Testis (tissue), 2 donors: ENCODE measurements around the gene CSMD2.

Experiments
- CTCF ChIP-seq, 3 experiments: fragments of 450-650 bp in 2 of 3; fragments of 200-600 bp in 1 of 3; sonication (generic) in 1 of 3; IDR thresholded peaks; one replicate each; pipeline ENCODE4 v1.5.1; 2016 to 2019; ENCODE audit warnings: antibody characterized with exemption in 3 of 3, mild to moderate bottlenecking in 2 of 3, moderate library complexity in 1 of 3
- POLR2A ChIP-seq: fragments of 450-650 bp; IDR thresholded peaks from one replicate; pipeline ENCODE4 v1.6.1; 2017; ENCODE audit warnings: antibody characterized with exemption, mild to moderate bottlenecking, moderate library complexity

GRCh38 chr1:33697816-33698215, 467.2 kb downstream of the CSMD2 start:
- TF ChIP-seq CTCF (IDR thresholded peaks at IDR 0.05): no peak
- TF ChIP-seq POLR2A: no peak
